Gastroesophageal sphincter (tissue), 3 donors: ENCODE results near the gene DIPK1A.

ENCODE experiments used
- CTCF ChIP-seq, 4 experiments: fragments of 200-600 bp in 2 of 4; fragments of 450-650 bp in 2 of 4; sonication (generic) in 1 of 4; IDR thresholded peaks; one replicate each; pipeline ENCODE4 v1.5.1; 2017 to 2019; ENCODE audit warnings: antibody characterized with exemption in 4 of 4, mild to moderate bottlenecking in 2 of 4, moderate library complexity in 2 of 4
- POLR2AphosphoS5 ChIP-seq: sonication (generic); formaldehyde crosslinking; IDR thresholded peaks from one replicate; pipeline ENCODE4 v1.6.1; 2017; ENCODE audit warnings: antibody characterized with exemption

- TF ChIP-seq CTCF (IDR thresholded peaks at IDR 0.05) = no peak
- TF ChIP-seq POLR2AphosphoS5 = no peak
These were observed 23.5 kb downstream of the DIPK1A start for GRCh38 chr1:92937731-92938130.
